Lung (tissue), 12 donors: ENCODE data around the gene SAMD8. TPM values are rescaled to one million over a fixed set of nuclear protein-coding genes. Genes with fewer than 3 reads are reported as not detected.
A peak's percentile ranks its signal among the peaks of the same experiment; 100 is the strongest.

Experiments used
- ATAC-seq: fragments of 200-7000 bp; cut with Tn5 transposase; one replicate; pipeline ENCODE4 v1.9.1; 2020; ENCODE audit warnings: moderate number of reproducible peaks; ENCODE audit not compliant: insufficient read depth, low FRiP score
- DNase-seq, 3 donors: peaks; one replicate each; pipeline ENCODE4 v3.0.0-alpha.2; 2013 to 2017
- H3K27ac ChIP-seq, 2 donors: one replicate each; pipeline ENCODE4 v1.5.1; 2013; ENCODE audit warnings: mild to moderate bottlenecking in 2 of 2, moderate library complexity in 2 of 2, control low read depth in 1 of 2, inconsistent platforms in 1 of 2, low read depth in 1 of 2, low read length in 1 of 2
- H3K27me3 ChIP-seq, 3 donors: one replicate each; pipeline ENCODE4 v1.5.1; 2013; ENCODE audit warnings: low read length in 2 of 3; ENCODE audit not compliant: control insufficient read depth in 3 of 3, insufficient read depth in 3 of 3
- H3K36me3 ChIP-seq, 4 donors: one replicate each; pipeline ENCODE4 v1.5.1; 2013; ENCODE audit warnings: low read length in 4 of 4, mild to moderate bottlenecking in 1 of 4, moderate library complexity in 1 of 4; ENCODE audit not compliant: control insufficient read depth in 4 of 4, insufficient read depth in 4 of 4
- H3K4me1 ChIP-seq, 5 donors: one replicate each; pipeline ENCODE4 v1.5.1; 2013; ENCODE audit warnings: low read length in 5 of 5, mild to moderate bottlenecking in 2 of 5, moderate library complexity in 1 of 5; ENCODE audit not compliant: control insufficient read depth in 5 of 5, insufficient read depth in 5 of 5
- H3K4me3 ChIP-seq: one replicate; pipeline ENCODE4 v1.5.1; 2013; ENCODE audit warnings: mild to moderate bottlenecking, control low read depth, moderate library complexity
- H3K9ac ChIP-seq, 2 donors: one replicate each; pipeline ENCODE4 v1.5.1; 2013; ENCODE audit warnings: low read length in 2 of 2, control low read depth in 1 of 2; ENCODE audit not compliant: insufficient read depth in 1 of 2
- H3K9me3 ChIP-seq, 4 donors: one replicate each; pipeline ENCODE4 v1.5.1; 2013; ENCODE audit warnings: low read length in 3 of 4, mild to moderate bottlenecking in 1 of 4, moderate library complexity in 1 of 4; ENCODE audit not compliant: control insufficient read depth in 4 of 4, insufficient read depth in 3 of 4
- CTCF ChIP-seq: IDR thresholded peaks from 2 replicates; pipeline ENCODE4 v1.5.1; 2012; ENCODE audit warnings: mild to moderate bottlenecking; ENCODE audit errors: control extremely low read depth, extremely low read depth
- WGBS, 2 donors: extraction: QIAGEN DNeasy Blood & Tissue Kit; methylation state at CpG; one replicate each; pipeline ENCODE4 v1.1.7; 2013; 5-methylcytosine and 5-hydroxymethylcytosine counted together
- polyA plus RNA-seq, 2 donors: library from polyadenylated mRNA; stranded (reverse); fragments of 200-250 nt; gene quantifications; one replicate each; pipeline ENCODE4 v1.2.1, GENCODE V29; 2013
- total RNA-seq, 2 donors: library from RNA; depleted of rRNA in 1 of 2; stranded (reverse); fragments of >200 nt in 1 of 2; gene quantifications; one replicate each; pipeline ENCODE4 v1.2.1, GENCODE V29; 2014 to 2021
- donor health status: control.
- donor health status: control.
- donor health status: Bipolar disorder and iron deficiency.
- donor health status: healthy.
- donor health status: DM: yes; HTN: yes; CAD: no.

SAMD8 gene
- total and polyA plus RNA-seq, 4 donors = 5.5 to 29.0 (median 11.3) TPM

- Histone ChIP-seq H3K9me3 (no peaks in the 10 kb centered on the region), H3K36me3 (peaks cover 3 to 20% (median 13%) of the 10 kb centered on the region in 4 donors), H3K4me3 (peak overlapping the region; percentile 79), H3K27ac (peak overlapping the region; percentile 98 to 100), H3K9ac (peak overlapping the region; percentile 78 to 97), H3K27me3 (peaks cover 0 to 2% (median 0%) of the 10 kb centered on the region in 3 donors), H3K4me1 (peaks cover 0 to 20% (median 4%) of the 10 kb centered on the region in 5 donors)
- ATAC-seq = peak; percentile 76
- peak; percentile 79 to 88 (median 83) for DNase-seq
- no peak for TF ChIP-seq CTCF
- WGBS, 2 donors = 0 to 1% methylated on average over 19 of the region's 19 CpGs
Observed at GRCh38 chr10:75209921-75210281, 98.4 kb downstream of the SAMD8 start.

DNA sequence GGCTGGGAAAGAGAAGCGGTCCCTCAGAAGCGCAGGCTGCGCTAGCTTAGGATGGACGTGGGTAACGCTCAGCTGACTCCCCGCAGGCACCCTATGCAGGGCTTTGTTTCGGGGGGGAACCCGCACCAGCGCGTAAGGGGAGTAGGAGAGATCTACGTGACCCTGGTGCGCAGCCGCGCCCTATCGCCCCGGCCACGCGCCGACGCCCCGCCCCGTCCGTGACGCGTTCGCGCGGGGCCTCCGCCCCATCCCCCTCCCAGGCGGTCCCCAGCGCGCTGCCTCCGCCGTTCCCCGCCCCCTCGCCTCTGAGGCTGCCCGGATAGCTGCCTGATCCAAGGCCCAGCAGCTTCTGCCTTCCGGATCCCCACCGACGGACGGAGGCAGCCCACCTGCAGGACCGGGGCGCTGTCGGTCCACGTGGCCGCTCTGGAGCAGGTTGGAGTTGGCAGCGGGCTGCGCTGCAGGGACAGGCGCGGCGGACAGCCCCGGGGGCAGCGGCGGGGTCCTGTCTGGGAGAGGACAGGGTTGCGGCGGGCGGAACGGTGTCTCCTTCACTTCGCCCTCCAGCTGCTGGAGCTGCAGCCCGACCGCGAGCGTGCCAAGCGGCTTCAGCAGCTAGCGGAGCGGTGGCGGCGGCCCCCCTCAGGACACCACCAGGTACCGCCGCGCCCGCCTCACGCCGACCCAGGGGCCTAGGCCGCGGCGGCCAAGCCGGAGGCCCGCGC, 99.0 kb downstream of the SAMD8 start, which contains the start of gene VDAC2:
Gene VDAC2, plus strand, starts transcription at position 515 of the 725 bp plus-strand sequence. CDS start 363 bp downstream, outside the sequence.
- Histone ChIP-seq H3K9me3 (no peaks in the 10 kb centered on the region), H3K36me3 (peaks cover 3 to 20% (median 13%) of the 10 kb centered on the region in 4 donors), H3K4me3 (peak within 1 kb of the TSS; percentile 79), H3K27ac (peak within 1 kb of the TSS; percentile 98 to 100), H3K9ac (peak within 1 kb of the TSS; percentile 91 to 97), H3K27me3 (no peaks in the 10 kb centered on the region), H3K4me1 (peaks cover 0 to 20% (median 4%) of the 10 kb centered on the region in 5 donors)
- no peak for TF ChIP-seq CTCF
- ATAC-seq (peak; percentile 96), DNase-seq (peak; percentile 94 to 95 (median 94))
- 0% methylated on average over 51 to 80 of the region's 80 CpGs for WGBS, 2 donors

- peak; percentile 27 for ATAC-seq
- H3K4me3 ChIP-seq = peak overlapping the region; percentile 79
- no peaks in the 10 kb centered on the region for H3K9me3 ChIP-seq
- TF ChIP-seq CTCF = no peak
- 1% methylated on average over 38 of the region's 38 CpGs for WGBS, 2 donors
- peaks cover 0 to 20% (median 6%) of the 10 kb centered on the region in 5 donors for H3K4me1 ChIP-seq
- peaks cover 7 to 24% (median 14%) of the 10 kb centered on the region in 4 donors for H3K36me3 ChIP-seq
- peak overlapping the region; percentile 98 to 100 for H3K27ac ChIP-seq
- DNase-seq = peak in 2 of 3 donors; percentile 33 to 37
- no peaks in the 10 kb centered on the region for H3K27me3 ChIP-seq
- H3K9ac ChIP-seq = peak overlapping the region; percentile 79 to 91
Observed at GRCh38 chr10:75211007-75211691, 99.7 kb downstream of the SAMD8 start.
